HepG2 (cell line): Measurements from ENCODE around the gene SACS. TPM values are rescaled to one million over a fixed set of nuclear protein-coding genes. Genes with fewer than 3 reads are reported as not detected.

ENCODE experiments used
- ATAC-seq: fragments of 200-7000 bp; cut with Tn5 transposase; 3 replicates; pipeline ENCODE4 v1.9.1; 2020; ENCODE audit warnings: mild to moderate bottlenecking, moderate library complexity
- BruUV-seq: library from RNA; stranded (reverse); fragments of 400-500 nt; replicated peaks from 2 replicates; lab custom pipeline; 2021; lab: Mats Ljungman, UMichigan
- CTCF ChIA-PET: fragments of 300-600 bp; formaldehyde crosslinking; extraction: SDS; loops from one replicate; lab custom pipeline; 2021; ENCODE audit warnings: low total read pairs, inconsistent platforms, low intra/inter-chr PET ratio; lab: Yijun Ruan, JAX
- POLR2A ChIA-PET: fragments of 350-600 bp; sonication (Branson Sonifier 250); formaldehyde crosslinking; loops from one replicate; lab custom pipeline; 2020; ENCODE audit warnings: antibody characterized with exemption, inconsistent platforms; lab: Yijun Ruan, JAX
- DNase-seq: peaks from one replicate; pipeline ENCODE4 v3.0.0-alpha.2; 2015; ENCODE audit warnings: low spot score
- FAIRE-seq: peaks from 3 replicates; lab custom pipeline; 2011; peaks lifted over from hg19 to GRCh38; lab: Jason Lieb, UNC
- H2AFZ ChIP-seq: one replicate; pipeline ENCODE4 v1.6.1; 2011; ENCODE audit warnings: low read length, inconsistent platforms
- H3K27ac ChIP-seq: fragments of 300-600 bp; 3 replicates; pipeline ENCODE4 v1.8.0; 2011; ENCODE audit warnings: mixed run types, mild to moderate bottlenecking, mixed read lengths, low read length, inconsistent platforms; ENCODE audit not compliant: insufficient read depth; ENCODE audit errors: extremely low read length
- H3K27me3 ChIP-seq, 2 experiments: fragments of 200-600 bp in 1 of 2; 2 replicates in 1 of 2; 3 replicates in 1 of 2; pipeline versions ENCODE4 v1.6.0 to v1.8.0; 2011; ENCODE audit warnings: low read length in 2 of 2, mild to moderate bottlenecking in 2 of 2, moderate library complexity in 2 of 2, inconsistent platforms in 1 of 2; ENCODE audit not compliant: insufficient read depth in 2 of 2, control insufficient read depth in 1 of 2
- H3K36me3 ChIP-seq, 2 experiments: fragments of 200-600 bp in 1 of 2; replicated peaks in 1 of 2; 2 replicates in 1 of 2; 3 replicates in 1 of 2; pipeline versions ENCODE4 v1.5.1 to v1.8.0; 2011; ENCODE audit warnings: low read length in 2 of 2, inconsistent platforms in 1 of 2; ENCODE audit not compliant: insufficient read depth in 2 of 2, control insufficient read depth in 1 of 2
- H3K4me1 ChIP-seq: 2 replicates; pipeline ENCODE4 v1.5.1; 2012; ENCODE audit warnings: low read length, inconsistent platforms; ENCODE audit not compliant: insufficient read depth
- H3K4me2 ChIP-seq: 2 replicates; pipeline ENCODE4 v1.6.0; 2011; ENCODE audit warnings: low read depth, low read length, inconsistent platforms
- H3K4me3 ChIP-seq, 3 experiments: fragments of 200-600 bp in 1 of 3; sonication (generic), shearing (Covaris generic) in 1 of 3; replicated peaks in 1 of 3; 2 replicates each; pipeline ENCODE4 v1.5.1; 2011 to 2016; ENCODE audit warnings: low read length in 3 of 3, inconsistent platforms in 2 of 3, low read depth in 2 of 3, mild to moderate bottlenecking in 2 of 3, control low read depth in 1 of 3, mixed read lengths in 1 of 3; ENCODE audit not compliant: insufficient read depth in 1 of 3
- H3K79me2 ChIP-seq: one replicate; pipeline ENCODE4 v1.6.1; 2011; ENCODE audit warnings: low read length, inconsistent platforms; ENCODE audit not compliant: insufficient read depth
- H3K9ac ChIP-seq: 2 replicates; pipeline ENCODE4 v1.6.0; 2011; ENCODE audit warnings: mild to moderate bottlenecking, low read depth, low read length, inconsistent platforms; ENCODE audit not compliant: insufficient read depth
- H3K9me3 ChIP-seq: 2 replicates; pipeline ENCODE4 v1.5.1; 2012; ENCODE audit warnings: mild to moderate bottlenecking, low read length
- H4K20me1 ChIP-seq: 2 replicates; pipeline ENCODE4 v1.6.0; 2011; ENCODE audit warnings: inconsistent platforms, mild to moderate bottlenecking, low read length, moderate library complexity; ENCODE audit not compliant: insufficient read depth
- CREB1 ChIP-seq, 2 experiments: fragments of 450-650 bp in 1 of 2; IDR thresholded peaks; 2 replicates each; pipeline ENCODE4 v1.6.1; 2016 to 2017; ENCODE audit warnings: control low read depth in 1 of 2, mild to moderate bottlenecking in 1 of 2, missing compliant biosample characterization in 1 of 2, missing genetic modification characterization in 1 of 2
- EED ChIP-seq: sonication (generic); formaldehyde crosslinking; IDR thresholded peaks from 2 replicates; pipeline ENCODE4 v1.5.0; 2020; ENCODE audit warnings: mild to moderate bottlenecking, missing genetic modification reagents
- GZF1 ChIP-seq: sonication (generic); formaldehyde crosslinking; IDR thresholded peaks from 2 replicates; pipeline ENCODE4 v1.5.1; 2020; ENCODE audit warnings: mild to moderate bottlenecking, missing genetic modification reagents
- MTF2 ChIP-seq: sonication (generic); formaldehyde crosslinking; IDR thresholded peaks from 2 replicates; pipeline ENCODE4 v1.5.0; 2020; ENCODE audit warnings: missing genetic modification reagents, borderline replicate concordance
- NCOA5 ChIP-seq: sonication (generic); formaldehyde crosslinking; IDR thresholded peaks from 2 replicates; pipeline ENCODE4 v1.4.0; 2020; ENCODE audit warnings: missing genetic modification reagents
- PRDM10 ChIP-seq: sonication (generic); formaldehyde crosslinking; IDR thresholded peaks from 2 replicates; pipeline ENCODE4 v1.4.0; 2020; ENCODE audit warnings: low read depth, missing genetic modification reagents
- SRF ChIP-seq: IDR thresholded peaks from 2 replicates; pipeline ENCODE4 v1.6.1; 2011; ENCODE audit warnings: mild to moderate bottlenecking, low read depth, low read length, moderate library complexity
- TAF15 ChIP-seq: fragments of 200-400 bp; formaldehyde crosslinking; IDR thresholded peaks from one replicate; pipeline ENCODE4 v1.6.1; 2018; ENCODE audit warnings: mild to moderate bottlenecking, low read depth, low read length; ENCODE audit not compliant: poor library complexity, severe bottlenecking
- YEATS4 ChIP-seq: sonication (generic); formaldehyde crosslinking; IDR thresholded peaks from 2 replicates; pipeline ENCODE4 v1.4.0; 2020; ENCODE audit warnings: missing genetic modification reagents, borderline replicate concordance
- ZFP37 ChIP-seq: sonication (generic); formaldehyde crosslinking; IDR thresholded peaks from 2 replicates; pipeline ENCODE4 v1.4.0; 2020; ENCODE audit warnings: missing genetic modification reagents, borderline replicate concordance
- ZNF678 ChIP-seq: sonication (generic); formaldehyde crosslinking; IDR thresholded peaks from 2 replicates; pipeline ENCODE4 v1.4.0; 2020; ENCODE audit warnings: mild to moderate bottlenecking, missing genetic modification reagents
- ZNF841 ChIP-seq: sonication (generic); formaldehyde crosslinking; IDR thresholded peaks from 2 replicates; pipeline ENCODE4 v1.8.1; 2023; ENCODE audit warnings: missing genetic modification reagents, borderline replicate concordance
- WGBS: methylation state at CpG from one replicate; pipeline ENCODE4 v1.1.6; 2017; ENCODE audit warnings: low lambda C conversion rate; 5-methylcytosine and 5-hydroxymethylcytosine counted together
- in situ Hi-C: cut with HindIII; loops from 2 replicates; pipeline ENCODE4 v1.10.0; 2017; ENCODE audit warnings: low pct_unique_long_range_greater_than_20kb; ENCODE audit not compliant: extremely low pct_ligation_motif_present
- intact Hi-C: fragments of 100-400 bp; cut with micrococcal nuclease; formaldehyde crosslinking; loops from one replicate; pipeline ENCODE4 v1.10.0; 2022; ENCODE audit not compliant: unreplicated experiment
- polyA plus RNA-seq, 8 experiments: library from polyadenylated mRNA; depleted of rRNA in 3 of 8; stranded (reverse) in 7 of 8; unstranded in 1 of 8; fragments of >200 nt; fragmentation: Illumina TruSeq in 4 of 8; extraction: Trizol in 4 of 8; gene quantifications; 2 replicates each; pipeline versions ENCODE4 v1.2.1 to v1.2.3, GENCODE V29; 2011 to 2016; ENCODE audit warnings: low read depth in 4 of 8, missing spikeins in 1 of 8, mixed read lengths in 1 of 8; ENCODE audit not compliant: insufficient read depth in 1 of 8
- total RNA-seq, 5 experiments: library from RNA; depleted of rRNA; stranded (reverse); fragments of >200 nt; fragmentation: Illumina TruSeq; extraction: Trizol; gene quantifications; 2 replicates each; pipeline ENCODE4 v1.2.3, GENCODE V29; 2016; ENCODE audit warnings: low read depth in 1 of 5
- TF ChIP-seq, protein P1 (sequence below): IDR thresholded peaks from 2 replicates; pipeline ENCODE4 v1.6.1; 2016; ENCODE audit warnings: control low read depth

The SACS gene
- total and polyA plus RNA-seq, 2 of the 13 experiments (the other 11 are each of a cell fraction or from before 2014, with no cell fraction given): 4.0 to 15.7 TPM

- no peaks in the 10 kb centered on the region for H3K9me3 ChIP-seq
- TF ChIP-seq GZF1 (no peak), TAF15 (no peak), PRDM10 (CRISPR knock-in tag) (no peak), CREB1 (IDR thresholded peaks at IDR 0.05) (no peak), CREB1 (CRISPR knock-in tag; IDR thresholded peaks at IDR 0.05) (no peak), EED (CRISPR knock-in tag) (no peak), ZNF841 (CRISPR knock-in tag) (no peak), MTF2 (CRISPR knock-in tag) (no peak), ZFP37 (no peak), YEATS4 (CRISPR knock-in tag) (no peak), NCOA5 (CRISPR knock-in tag) (no peak), SRF (no peak), ZNF678 (CRISPR knock-in tag) (no peak)
- TF ChIP-seq, protein P1, sequence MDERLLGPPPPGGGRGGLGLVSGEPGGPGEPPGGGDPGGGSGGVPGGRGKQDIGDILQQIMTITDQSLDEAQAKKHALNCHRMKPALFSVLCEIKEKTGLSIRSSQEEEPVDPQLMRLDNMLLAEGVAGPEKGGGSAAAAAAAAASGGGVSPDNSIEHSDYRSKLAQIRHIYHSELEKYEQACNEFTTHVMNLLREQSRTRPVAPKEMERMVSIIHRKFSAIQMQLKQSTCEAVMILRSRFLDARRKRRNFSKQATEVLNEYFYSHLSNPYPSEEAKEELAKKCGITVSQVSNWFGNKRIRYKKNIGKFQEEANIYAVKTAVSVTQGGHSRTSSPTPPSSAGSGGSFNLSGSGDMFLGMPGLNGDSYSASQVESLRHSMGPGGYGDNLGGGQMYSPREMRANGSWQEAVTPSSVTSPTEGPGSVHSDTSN (CRISPR knock-in tag): no peak
- 100% methylated on average over 1 of the region's 1 CpG for WGBS
- BruUV-seq: no TSS peak
- ATAC-seq: no peak
- FAIRE-seq: no peak
- no peaks in the 10 kb centered on the region for H3K4me1 ChIP-seq
- H3K27ac ChIP-seq: no peak overlapping the region
- no peaks in the 10 kb centered on the region for H4K20me1 ChIP-seq
- no peaks in the 10 kb centered on the region for H3K79me2 ChIP-seq
- H3K4me2 ChIP-seq: no peak overlapping the region
- no peak overlapping the region for H3K4me3 ChIP-seq
- no peak for DNase-seq
- CTCF ChIA-PET: no interaction called here
- intact Hi-C loops: no loop called here
- H3K27me3 ChIP-seq: no peaks in the 10 kb centered on the region; a peak in 1 of 5 replicates
- H3K36me3 ChIP-seq: peaks cover 16 to 33% of the 10 kb centered on the region in 2 experiments; a peak in 4 of 5 replicates
- in situ Hi-C loops: no loop called here
- POLR2A ChIA-PET: no interaction called here
- H3K9ac ChIP-seq: no peak overlapping the region
- no peak overlapping the region for H2AFZ ChIP-seq
Measured at GRCh38 chr13:23357349-23357748, 76.2 kb downstream of the SACS start.
